Measurements from ENCODE around the gene ZFHX3. TPM values are rescaled to one million over a fixed set of nuclear protein-coding genes. Genes with fewer than 3 reads are reported as not detected.
"Not testable (repeated sequence)": the region's sequence is repeated elsewhere in the genome, so short reads cannot be mapped to it uniquely, and the experiment has no call there.

Gene ZFHX3
- total and polyA plus RNA-seq, 2 experiments from 2014 or later, result 2.8 to 3.9 TPM

DNA sequence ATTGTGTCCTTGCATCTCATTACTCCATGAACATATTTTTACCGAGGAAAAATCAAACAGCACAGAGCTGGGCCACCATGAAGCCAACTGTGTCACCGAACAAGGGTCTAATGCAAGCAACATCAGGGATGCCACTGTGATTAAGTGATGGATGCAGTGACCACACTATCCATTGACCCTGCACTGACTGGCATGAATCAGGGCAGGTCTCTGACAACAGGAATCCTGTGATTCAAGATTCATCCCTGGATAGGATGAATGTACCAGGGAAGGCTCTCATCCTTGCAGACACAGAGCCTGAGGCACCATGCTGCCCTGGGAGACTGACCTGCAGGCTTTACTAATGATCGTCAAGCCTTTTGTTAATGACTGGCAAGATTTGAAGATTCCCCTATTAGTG, 41.5 kb upstream of the ZFHX3 start:
- no peaks in the 10 kb centered on the region for H3K79me2 ChIP-seq (ENCODE audit: insufficient read depth)
- H3K9me3 ChIP-seq (ENCODE audit: low read depth), result no peaks in the 10 kb centered on the region
- in situ Hi-C loops (cut with MboI), result no loop called here
- H3K9ac ChIP-seq, result no peak overlapping the region
- no peak for DNase-seq
- no peak overlapping the region for H2AFZ ChIP-seq
- no peak overlapping the region for H3K27ac ChIP-seq
- no peaks in the 10 kb centered on the region for H3F3A ChIP-seq (ENCODE audit: insufficient read depth)
- H3K4me3 ChIP-seq, result no peak overlapping the region
- H4K20me1 ChIP-seq (ENCODE audit: insufficient read depth), result no peaks in the 10 kb centered on the region
- 88 to 90% methylated on average over 3 of the region's 3 CpGs for WGBS, 2 experiments (ENCODE audit: low coverage in 1 of 2, low lambda C conversion rate in 2 of 2, missing lambda C conversion rate in 2 of 2)
- no peaks in the 10 kb centered on the region for H3K36me3 ChIP-seq (ENCODE audit: low read depth)
- TF ChIP-seq EZH2phosphoT487 (IDR thresholded peaks at IDR 0.05; ENCODE audit: insufficient read depth, low read depth) (no peak), EZH2 (IDR thresholded peaks at IDR 0.05; ENCODE audit: insufficient read depth, poor library complexity, severe bottlenecking) (no peak)
- no peaks in the 10 kb centered on the region for H3K4me1 ChIP-seq (ENCODE audit: insufficient read depth)
- H3K27me3 ChIP-seq (replicated peaks; ENCODE audit: insufficient read depth), result no peaks in the 10 kb centered on the region
- H3K9me2 ChIP-seq (ENCODE audit: insufficient read depth), result no peaks in the 10 kb centered on the region
- H3K4me2 ChIP-seq (ENCODE audit: unreplicated experiment), result no peak overlapping the region

DNA sequence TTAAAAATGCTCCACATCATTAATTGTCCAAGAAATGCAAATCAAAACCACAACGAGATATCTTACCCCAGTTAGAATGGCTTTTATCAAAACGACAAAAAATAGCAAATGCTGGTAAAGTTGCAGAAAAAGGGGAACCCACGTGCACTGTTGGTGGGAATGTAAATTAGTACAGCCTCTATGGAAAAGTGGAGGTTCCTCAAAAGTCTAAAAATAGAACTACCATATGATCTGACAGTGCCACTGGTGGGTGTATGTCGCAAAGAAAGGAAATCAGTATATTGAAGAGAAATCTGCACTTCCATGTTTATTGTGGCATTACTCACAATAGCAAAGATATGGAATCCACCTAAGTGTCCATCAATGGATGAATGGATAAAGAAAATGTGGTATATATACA, 38.2 kb upstream of the ZFHX3 start:
- no peaks in the 10 kb centered on the region for H3K9me3 ChIP-seq (ENCODE audit: low read depth)
- no peak overlapping the region for H3K9ac ChIP-seq
- peaks cover 6% of the 10 kb centered on the region; the same call in 1 of the 2 replicates for H3K4me1 ChIP-seq (ENCODE audit: insufficient read depth)
- no peaks in the 10 kb centered on the region for H3K36me3 ChIP-seq (ENCODE audit: low read depth)
- H3K4me3 ChIP-seq, result no peak overlapping the region
- no peak overlapping the region for H3K4me2 ChIP-seq (ENCODE audit: unreplicated experiment)
- no peak overlapping the region for H3K27ac ChIP-seq
- H3F3A ChIP-seq (ENCODE audit: insufficient read depth), result peaks cover 9% of the 10 kb centered on the region; the same call in 1 of the 2 replicates
- in situ Hi-C loops (cut with MboI), result no loop called here
- H3K27me3 ChIP-seq (replicated peaks; ENCODE audit: insufficient read depth), result no peaks in the 10 kb centered on the region
- no peak overlapping the region for H2AFZ ChIP-seq
- no peaks in the 10 kb centered on the region for H3K79me2 ChIP-seq (ENCODE audit: insufficient read depth)
- no peak for DNase-seq
- WGBS, 2 experiments (ENCODE audit: low coverage in 1 of 2, low lambda C conversion rate in 2 of 2, missing lambda C conversion rate in 2 of 2), result 74 to 76% methylated on average over 4 of the region's 4 CpGs
- H3K9me2 ChIP-seq (ENCODE audit: insufficient read depth), result no peaks in the 10 kb centered on the region
- TF ChIP-seq EZH2phosphoT487 (IDR thresholded peaks at IDR 0.05; ENCODE audit: insufficient read depth, low read depth), result no peak
- no peak for TF ChIP-seq EZH2 (IDR thresholded peaks at IDR 0.05; ENCODE audit: insufficient read depth, poor library complexity, severe bottlenecking)
- H4K20me1 ChIP-seq (ENCODE audit: insufficient read depth), result no peaks in the 10 kb centered on the region

DNA sequence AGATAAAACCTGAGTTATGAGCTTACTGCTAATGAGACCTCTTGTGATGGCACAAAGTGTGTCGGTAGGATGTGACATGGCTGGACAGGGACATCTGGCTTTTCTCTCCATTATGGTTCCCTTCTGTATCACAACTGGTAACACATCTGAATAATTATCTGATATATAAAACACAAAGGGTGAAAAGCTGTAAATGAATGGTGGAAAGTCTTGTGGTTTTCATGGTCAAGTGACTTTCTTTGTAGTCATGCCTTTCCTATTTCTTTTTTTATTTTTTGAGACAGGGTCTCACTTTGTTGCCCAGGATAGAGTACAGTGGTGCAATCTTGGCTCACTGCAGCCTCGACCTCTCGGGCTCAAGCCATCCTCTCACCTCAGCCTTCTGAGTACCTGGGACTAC, 35.3 kb upstream of the ZFHX3 start:
- TF ChIP-seq EZH2phosphoT487 (IDR thresholded peaks at IDR 0.05; ENCODE audit: insufficient read depth, low read depth) (no peak), EZH2 (IDR thresholded peaks at IDR 0.05; ENCODE audit: insufficient read depth, poor library complexity, severe bottlenecking) (no peak)
- H4K20me1 ChIP-seq (ENCODE audit: insufficient read depth), result no peaks in the 10 kb centered on the region
- DNase-seq, result no peak
- no peak overlapping the region for H3K9ac ChIP-seq
- H3F3A ChIP-seq (ENCODE audit: insufficient read depth), result peaks cover 9% of the 10 kb centered on the region; the same call in 1 of the 2 replicates
- no peaks in the 10 kb centered on the region for H3K27me3 ChIP-seq (replicated peaks; ENCODE audit: insufficient read depth)
- H3K36me3 ChIP-seq (ENCODE audit: low read depth), result no peaks in the 10 kb centered on the region
- in situ Hi-C loops (cut with MboI), result no loop called here
- H3K4me1 ChIP-seq (ENCODE audit: insufficient read depth), result peaks cover 6% of the 10 kb centered on the region; the same call in 1 of the 2 replicates
- H3K27ac ChIP-seq, result peak overlapping the region; percentile 76
- 66 to 67% methylated on average over 3 of the region's 3 CpGs for WGBS, 2 experiments (ENCODE audit: low coverage in 1 of 2, low lambda C conversion rate in 2 of 2, missing lambda C conversion rate in 2 of 2)
- no peaks in the 10 kb centered on the region for H3K79me2 ChIP-seq (ENCODE audit: insufficient read depth)
- H3K9me2 ChIP-seq (ENCODE audit: insufficient read depth), result no peaks in the 10 kb centered on the region
- no peak overlapping the region for H2AFZ ChIP-seq
- no peaks in the 10 kb centered on the region for H3K9me3 ChIP-seq (ENCODE audit: low read depth)
- H3K4me2 ChIP-seq (ENCODE audit: unreplicated experiment), result no peak overlapping the region
- no peak overlapping the region for H3K4me3 ChIP-seq

DNA sequence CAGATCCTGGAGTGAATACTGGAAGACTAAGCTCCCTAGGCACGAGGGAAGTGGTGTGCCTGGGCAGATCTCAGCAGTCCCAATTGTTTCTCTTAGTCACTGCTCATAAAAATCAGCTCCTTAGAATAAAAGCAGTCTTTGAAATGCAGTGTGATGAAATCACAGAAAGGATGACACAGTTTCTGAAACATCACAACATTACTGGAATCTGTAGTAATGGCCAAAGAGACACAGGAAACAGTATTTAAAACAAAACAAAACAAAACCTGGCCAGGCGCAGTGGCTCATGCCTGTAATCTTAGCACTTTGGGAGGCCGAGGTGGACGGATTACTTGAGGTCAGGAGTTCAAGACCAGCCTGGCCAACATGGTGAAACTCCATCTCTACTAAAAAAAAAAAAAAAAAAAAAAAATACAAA, 34.7 kb upstream of the ZFHX3 start:
- DNase-seq, result peak; percentile 96
- H3K9ac ChIP-seq, result peak overlapping the region; percentile 38; the same call in 1 of the 2 replicates
- 0 out of 2 replicates have a peak overlapping the region, but pooled peaks have one; percentile 5 for H3K4me3 ChIP-seq
- H3K4me1 ChIP-seq (ENCODE audit: insufficient read depth); H4K20me1 ChIP-seq (ENCODE audit: insufficient read depth); H3K9me2 ChIP-seq (ENCODE audit: insufficient read depth); H3K79me2 ChIP-seq (ENCODE audit: insufficient read depth); in situ Hi-C loops (cut with MboI); H3K36me3 ChIP-seq (ENCODE audit: low read depth); H3F3A ChIP-seq (ENCODE audit: insufficient read depth); H3K9me3 ChIP-seq (ENCODE audit: low read depth); H3K27me3 ChIP-seq (replicated peaks; ENCODE audit: insufficient read depth): not testable (repeated sequence)
- H2AFZ ChIP-seq, result peak overlapping the region; percentile 44; the same call in 1 of the 2 replicates
- peak overlapping the region; percentile 76 for H3K27ac ChIP-seq
- H3K4me2 ChIP-seq (ENCODE audit: unreplicated experiment), result peak overlapping the region; percentile 33
- 0 to 1% methylated on average over 4 of the region's 4 CpGs for WGBS, 2 experiments (ENCODE audit: low coverage in 1 of 2, low lambda C conversion rate in 2 of 2, missing lambda C conversion rate in 2 of 2)

DNA sequence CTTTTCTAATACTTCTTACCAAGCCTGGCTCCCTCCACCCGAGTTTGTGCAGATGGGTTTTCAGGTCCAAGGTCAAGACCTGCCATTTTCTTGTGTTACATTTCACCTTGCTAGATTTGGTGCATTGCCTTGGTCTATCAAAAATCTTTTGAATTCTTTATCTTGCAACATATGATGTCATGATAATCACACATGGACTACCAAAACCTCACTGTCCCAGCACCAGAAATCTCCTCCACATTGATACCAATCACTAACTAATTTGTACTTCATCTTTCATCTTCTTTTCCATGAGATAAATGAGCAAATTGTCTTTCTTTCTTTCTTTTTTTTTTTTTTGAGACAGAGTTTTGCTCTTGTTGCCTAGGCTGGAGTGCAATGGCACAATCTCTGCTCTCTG, 33.0 kb upstream of the ZFHX3 start:
- H3K9me3 ChIP-seq (ENCODE audit: low read depth), result no peaks in the 10 kb centered on the region
- H3K36me3 ChIP-seq (ENCODE audit: low read depth), result no peaks in the 10 kb centered on the region
- in situ Hi-C loops (cut with MboI), result no loop called here
- peaks cover 9% of the 10 kb centered on the region; the same call in 1 of the 2 replicates for H3F3A ChIP-seq (ENCODE audit: insufficient read depth)
- TF ChIP-seq EZH2 (IDR thresholded peaks at IDR 0.05; ENCODE audit: insufficient read depth, poor library complexity, severe bottlenecking) (no peak), EZH2phosphoT487 (IDR thresholded peaks at IDR 0.05; ENCODE audit: insufficient read depth, low read depth) (no peak)
- H3K4me1 ChIP-seq (ENCODE audit: insufficient read depth), result peaks cover 6% of the 10 kb centered on the region; the same call in 1 of the 2 replicates
- no peaks in the 10 kb centered on the region for H3K27me3 ChIP-seq (replicated peaks; ENCODE audit: insufficient read depth)
- H2AFZ ChIP-seq, result no peak overlapping the region
- H3K4me2 ChIP-seq (ENCODE audit: unreplicated experiment), result no peak overlapping the region
- no peak overlapping the region for H3K27ac ChIP-seq
- H3K9ac ChIP-seq, result no peak overlapping the region
- H3K9me2 ChIP-seq (ENCODE audit: insufficient read depth), result no peaks in the 10 kb centered on the region
- H3K4me3 ChIP-seq, result no peak overlapping the region
- 83 to 87% methylated on average over 1 of the region's 1 CpG for WGBS, 2 experiments (ENCODE audit: low coverage in 1 of 2, low lambda C conversion rate in 2 of 2, missing lambda C conversion rate in 2 of 2)
- H3K79me2 ChIP-seq (ENCODE audit: insufficient read depth), result no peaks in the 10 kb centered on the region
- no peak for DNase-seq
- no peaks in the 10 kb centered on the region for H4K20me1 ChIP-seq (ENCODE audit: insufficient read depth)

All from GM23248 (cell line).